WI38 (cell line): Measurements from ENCODE around the gene UNC119B.

Experiments used
- H3K4me3 ChIP-seq: 2 replicates; pipeline ENCODE4 v1.5.1; 2011; ENCODE audit warnings: low read depth, mild to moderate bottlenecking, control low read depth, low read length
- CTCF ChIP-seq: IDR thresholded peaks from 2 replicates; pipeline ENCODE4 v1.5.1; 2012; ENCODE audit warnings: low read depth, mild to moderate bottlenecking, control low read depth, low read length

Gene UNC119B

GRCh38 chr12:120761519-120761934, 51.3 kb downstream of the UNC119B start:
- no peak for TF ChIP-seq CTCF
- no peak overlapping the region for H3K4me3 ChIP-seq

GRCh38 chr12:120762086-120762485, 51.8 kb downstream of the UNC119B start:
- TF ChIP-seq CTCF, result no peak

GRCh38 chr12:120763250-120763649, 53.0 kb downstream of the UNC119B start:
- no peak overlapping the region for H3K4me3 ChIP-seq
- TF ChIP-seq CTCF, result no peak

More at GRCh38 chr12:120762086-120762485, 51.8 kb downstream of the UNC119B start:
- H3K4me3 ChIP-seq, result no peak overlapping the region

GRCh38 chr12:120764816-120765215, 54.6 kb downstream of the UNC119B start:
- no peak for TF ChIP-seq CTCF
- H3K4me3 ChIP-seq, result no peak overlapping the region

GRCh38 chr12:120766566-120766965, 56.3 kb downstream of the UNC119B start:
- no peak for TF ChIP-seq CTCF
- no peak overlapping the region for H3K4me3 ChIP-seq

- H3K4me3 ChIP-seq, result no peak overlapping the region
- no peak for TF ChIP-seq CTCF
These were observed 57.1 kb downstream of the UNC119B start for GRCh38 chr12:120767071-120768024.

- TF ChIP-seq CTCF, result no peak
- H3K4me3 ChIP-seq, result no peak overlapping the region
These were observed 60.8 kb downstream of the UNC119B start for GRCh38 chr12:120771097-120771496.
